IMR-90 (cell line): Measurements from ENCODE around the gene TNRC18. TPM values are rescaled to one million over a fixed set of nuclear protein-coding genes. Genes with fewer than 3 reads are reported as not detected.

Source experiments
- ATAC-seq: fragments of 200-7000 bp; cut with Tn5 transposase; 2 replicates; pipeline ENCODE4 v1.9.1; 2020; ENCODE audit warnings: low read depth, mild to moderate bottlenecking, moderate library complexity
- BruUV-seq: library from RNA; stranded (reverse); fragments of 400-500 nt; replicated peaks from 2 replicates; lab custom pipeline; 2021; lab: Mats Ljungman, UMichigan
- CTCF ChIA-PET: fragments of 300-600 bp; formaldehyde crosslinking; extraction: SDS; loops from one replicate; lab custom pipeline; 2021; ENCODE audit warnings: antibody characterized with exemption; lab: Yijun Ruan, JAX
- POLR2A ChIA-PET: fragments of 300-600 bp; sonication (Branson Sonifier 250); formaldehyde crosslinking; loops from one replicate; lab custom pipeline; 2022; ENCODE audit warnings: antibody characterized with exemption; ENCODE audit not compliant: unreplicated experiment; lab: Charles Lee
- DNase-seq: peaks from one replicate; pipeline ENCODE4 v3.0.0; 2013
- H2AFZ ChIP-seq: replicated peaks from 2 replicates; pipeline ENCODE3; 2013; ENCODE audit warnings: low read length, mild to moderate bottlenecking; ENCODE audit not compliant: poor library complexity
- H2AK5ac ChIP-seq: 2 replicates; pipeline ENCODE4 v1.6.1; 2013; ENCODE audit warnings: low read depth, low read length, inconsistent platforms
- H2AK9ac ChIP-seq: replicated peaks from 2 replicates; pipeline ENCODE3; 2013; ENCODE audit warnings: mild to moderate bottlenecking, low read depth, low read length, moderate library complexity; ENCODE audit not compliant: poor library complexity
- H2BK120ac ChIP-seq: 2 replicates; pipeline ENCODE4 v1.6.1; 2013; ENCODE audit warnings: low read depth, low read length, inconsistent platforms
- H2BK15ac ChIP-seq: 3 replicates; pipeline ENCODE4 v1.6.1; 2013; ENCODE audit warnings: low read depth, low read length, inconsistent platforms
- H2BK20ac ChIP-seq: 2 replicates; pipeline ENCODE4 v1.6.1; 2013; ENCODE audit warnings: low read depth, mild to moderate bottlenecking, inconsistent platforms, low read length, moderate library complexity
- H2BK5ac ChIP-seq: 2 replicates; pipeline ENCODE4 v1.6.1; 2013; ENCODE audit warnings: mild to moderate bottlenecking, low read depth, low read length, inconsistent platforms; ENCODE audit not compliant: poor library complexity, severe bottlenecking
- H3K14ac ChIP-seq: replicated peaks from 2 replicates; pipeline ENCODE4 v1.6.1; 2013; ENCODE audit warnings: low read depth, low read length, inconsistent platforms
- H3K18ac ChIP-seq: 2 replicates; pipeline ENCODE4 v1.6.1; 2013; ENCODE audit warnings: low read depth, low read length, control low read depth
- H3K23ac ChIP-seq: 2 replicates; pipeline ENCODE4 v1.6.1; 2013; ENCODE audit warnings: low read depth, low read length, inconsistent platforms
- H3K27ac ChIP-seq: 2 replicates; pipeline ENCODE4 v1.5.1; 2013; ENCODE audit warnings: mild to moderate bottlenecking, control low read depth, low read length; ENCODE audit not compliant: insufficient read depth
- H3K27me3 ChIP-seq: 2 replicates; pipeline ENCODE4 v1.6.1; 2013; ENCODE audit warnings: low read length; ENCODE audit not compliant: control insufficient read depth, insufficient read depth
- H3K36me3 ChIP-seq: 2 replicates; pipeline ENCODE4 v1.6.1; 2013; ENCODE audit warnings: low read length, mixed read lengths; ENCODE audit not compliant: control insufficient read depth, insufficient read depth
- H3K4ac ChIP-seq: 2 replicates; pipeline ENCODE4 v1.6.1; 2013; ENCODE audit warnings: low read depth, low read length, inconsistent platforms
- H3K4me1 ChIP-seq: 2 replicates; pipeline ENCODE4 v1.6.1; 2013; ENCODE audit warnings: low read length, mixed read lengths; ENCODE audit not compliant: control insufficient read depth, insufficient read depth
- H3K4me2 ChIP-seq: 2 replicates; pipeline ENCODE4 v1.6.1; 2013; ENCODE audit warnings: low read depth, mild to moderate bottlenecking, control low read depth, low read length, moderate library complexity
- H3K4me3 ChIP-seq: 2 replicates; pipeline ENCODE4 v1.5.1; 2013; ENCODE audit warnings: low read depth, mild to moderate bottlenecking, control low read depth, low read length, moderate library complexity; ENCODE audit not compliant: insufficient read depth
- H3K56ac ChIP-seq: 2 replicates; pipeline ENCODE4 v1.6.1; 2013; ENCODE audit warnings: low read length, inconsistent platforms; ENCODE audit not compliant: insufficient read depth; ENCODE audit errors: extremely low read depth
- H3K79me1 ChIP-seq, 2 experiments: 2 replicates each; pipeline ENCODE4 v1.6.1; 2013; ENCODE audit warnings: low read length in 2 of 2, inconsistent platforms in 1 of 2, low read depth in 1 of 2
- H3K9ac ChIP-seq: 2 replicates; pipeline ENCODE4 v1.6.1; 2013; ENCODE audit warnings: low read depth, low read length, control low read depth
- H3K9me1 ChIP-seq: 2 replicates; pipeline ENCODE4 v1.6.1; 2013; ENCODE audit warnings: low read length, inconsistent platforms; ENCODE audit not compliant: insufficient read depth
- H3K9me3 ChIP-seq: 2 replicates; pipeline ENCODE4 v1.6.1; 2013; ENCODE audit warnings: low read length; ENCODE audit not compliant: control insufficient read depth, insufficient read depth
- H4K20me1 ChIP-seq: 2 replicates; pipeline ENCODE4 v1.6.1; 2013; ENCODE audit warnings: low read length, inconsistent platforms; ENCODE audit not compliant: insufficient read depth
- H4K5ac ChIP-seq: 2 replicates; pipeline ENCODE4 v1.6.1; 2013; ENCODE audit warnings: mild to moderate bottlenecking, low read depth, low read length, control low read depth
- H4K8ac ChIP-seq, 2 experiments: 2 replicates each; pipeline ENCODE4 v1.6.1; 2013; ENCODE audit warnings: low read depth in 2 of 2, low read length in 2 of 2, control low read depth in 1 of 2, inconsistent platforms in 1 of 2
- H4K91ac ChIP-seq: 2 replicates; pipeline ENCODE4 v1.6.1; 2013; ENCODE audit warnings: low read depth, low read length, inconsistent platforms; ENCODE audit not compliant: insufficient read depth
- CEBPB ChIP-seq: IDR thresholded peaks from 2 replicates; pipeline ENCODE4 v1.6.1; 2012; ENCODE audit warnings: low read depth, low read length, improper control_type of control experiment
- CTCF ChIP-seq: conservative IDR thresholded peaks from 2 replicates; pipeline ENCODE4 v1.5.1; 2012; ENCODE audit warnings: mild to moderate bottlenecking, low read depth, low read length, improper control_type of control experiment
- MAZ ChIP-seq: IDR thresholded peaks from 2 replicates; pipeline ENCODE4 v1.6.1; 2012; ENCODE audit warnings: low read depth, mild to moderate bottlenecking, low read length, improper control_type of control experiment, moderate library complexity, borderline replicate concordance
- POLR2A ChIP-seq: IDR thresholded peaks from 2 replicates; pipeline ENCODE4 v1.6.1; 2012; ENCODE audit warnings: mild to moderate bottlenecking, low read depth, low read length
- RCOR1 ChIP-seq: IDR thresholded peaks from 2 replicates; pipeline ENCODE4 v1.6.1; 2012; ENCODE audit warnings: mild to moderate bottlenecking, low read length, improper control_type of control experiment; ENCODE audit not compliant: insufficient replicate concordance
- RFX5 ChIP-seq: IDR thresholded peaks from 2 replicates; pipeline ENCODE4 v1.8.0; 2012; ENCODE audit warnings: low read depth, mild to moderate bottlenecking, low read length, moderate library complexity
- WGBS, 2 experiments: methylation state at CpG; one replicate each; pipeline versions ENCODE4 v1.1.5 to v1.1.7; 2013; ENCODE audit warnings: missing lambda C conversion rate in 2 of 2; ENCODE audit not compliant: insufficient read length in 1 of 2; ENCODE audit errors: extremely low coverage in 2 of 2; 5-methylcytosine and 5-hydroxymethylcytosine counted together
- dilution Hi-C: fragments of 300-500 bp; cut with HindIII; formaldehyde crosslinking; loops from one replicate; pipeline ENCODE4 v1.14.3; 2018; ENCODE audit warnings: low sequenced_read_pairs; ENCODE audit not compliant: unreplicated experiment
- in situ Hi-C: fragments of 300-500 bp; cut with MboI; formaldehyde crosslinking; loops from 3 replicates; pipeline ENCODE4 v1.14.3; 2019; ENCODE audit warnings: low sequenced_read_pairs, inconsistent platforms, mixed read lengths
- intact Hi-C: fragments of 100-400 bp; cut with micrococcal nuclease; formaldehyde crosslinking; loops from 2 replicates; pipeline ENCODE4 v1.10.0; 2022
- polyA plus RNA-seq, 3 experiments: library from polyadenylated mRNA; depleted of rRNA; stranded (reverse); fragments of >200 nt; gene quantifications; 2 replicates each; pipeline ENCODE4 v1.2.3, GENCODE V29; 2012; ENCODE audit warnings: low replicate concordance in 1 of 3
- total RNA-seq: library from RNA; depleted of rRNA; stranded (reverse); fragments of >200 nt; gene quantifications from 2 replicates; pipeline ENCODE4 v1.2.3, GENCODE V29; 2012
- TF ChIP-seq, protein P1 (sequence below): fragments of 150-350 bp; IDR thresholded peaks from 2 replicates; pipeline ENCODE4 v1.6.1; 2016; ENCODE audit warnings: low read depth, mild to moderate bottlenecking, low read length, moderate library complexity, borderline replicate concordance
- TF ChIP-seq, protein P2 (sequence below): fragments of 150-350 bp; IDR thresholded peaks from 2 replicates; pipeline ENCODE4 v1.6.1; 2017; ENCODE audit warnings: mild to moderate bottlenecking, antibody characterized with exemption, low read length, low read depth

The TNRC18 gene
- total and polyA plus RNA-seq, 2 of the 4 experiments (the other 2 are of a cell fraction), result 4.7 to 29.6 TPM

DNA sequence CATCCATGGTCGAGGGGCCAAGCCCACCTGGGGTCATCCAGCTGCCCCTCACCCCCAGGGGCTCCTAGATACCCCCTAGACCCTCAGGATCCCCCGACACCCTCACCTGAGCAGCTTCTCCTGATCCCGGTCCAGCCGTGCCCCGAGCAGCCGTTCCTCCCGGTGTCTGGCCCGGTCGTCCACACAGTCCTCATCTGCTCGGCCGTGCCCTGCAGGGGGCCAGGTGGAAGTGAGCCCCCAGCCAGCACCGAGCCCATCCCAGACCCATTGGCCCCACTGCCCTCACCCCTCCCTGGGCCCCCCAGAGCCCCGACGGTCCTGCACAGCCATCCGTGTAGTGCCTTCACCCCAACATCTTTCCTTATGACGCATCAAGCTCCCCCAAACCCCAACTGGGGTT is 45.8 kb downstream of the TNRC18 start:
- Histone ChIP-seq H2BK20ac (no peak overlapping the region), H3K27me3 (no peaks in the 10 kb centered on the region), H2AK9ac (no peak overlapping the region), H2BK15ac (no peak overlapping the region), H4K5ac (no peak overlapping the region), H3K4ac (no peak overlapping the region), H4K91ac (no peak overlapping the region), H3K36me3 (peaks cover 47% of the 10 kb centered on the region), H2AK5ac (no peak overlapping the region), H2BK120ac (no peak overlapping the region), H3K14ac (no peak overlapping the region), H3K4me3 (no peak overlapping the region), H3K4me1 (peaks cover 10% of the 10 kb centered on the region), H3K23ac (no peak overlapping the region), H4K8ac (no peak overlapping the region), H3K56ac (no peak overlapping the region), H3K79me1 (peaks cover 9 to 72% of the 10 kb centered on the region in 2 experiments; a peak in 3 of 4 replicates), H2AFZ (no peak overlapping the region), H3K18ac (no peak overlapping the region), H3K9ac (no peak overlapping the region), H3K9me3 (no peaks in the 10 kb centered on the region), H2BK5ac (no peak overlapping the region), H3K27ac (no peak overlapping the region), H3K4me2 (no peak overlapping the region), H4K20me1 (peaks cover 95% of the 10 kb centered on the region), H3K9me1 (peaks cover 10% of the 10 kb centered on the region)
- ChIA-PET CTCF (interaction anchor here (1.8 kb wide), 1 partner anchor 12 kb away, joined by 4 read pairs; no protein-coding TSS in a partner anchor), POLR2A (no interaction called here)
- in situ Hi-C loops (no loop called here), dilution Hi-C loops (no loop called here), intact Hi-C loops (no loop called here)
- ATAC-seq (no peak), DNase-seq (no peak)
- WGBS, 2 experiments, result 100% methylated on average over 5 of the region's 16 CpGs; no CpG with 5 or more reads in 1 of the 2 experiments
- TF ChIP-seq, protein P1, sequence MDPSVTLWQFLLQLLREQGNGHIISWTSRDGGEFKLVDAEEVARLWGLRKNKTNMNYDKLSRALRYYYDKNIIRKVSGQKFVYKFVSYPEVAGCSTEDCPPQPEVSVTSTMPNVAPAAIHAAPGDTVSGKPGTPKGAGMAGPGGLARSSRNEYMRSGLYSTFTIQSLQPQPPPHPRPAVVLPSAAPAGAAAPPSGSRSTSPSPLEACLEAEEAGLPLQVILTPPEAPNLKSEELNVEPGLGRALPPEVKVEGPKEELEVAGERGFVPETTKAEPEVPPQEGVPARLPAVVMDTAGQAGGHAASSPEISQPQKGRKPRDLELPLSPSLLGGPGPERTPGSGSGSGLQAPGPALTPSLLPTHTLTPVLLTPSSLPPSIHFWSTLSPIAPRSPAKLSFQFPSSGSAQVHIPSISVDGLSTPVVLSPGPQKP, result no peak
- TF ChIP-seq, protein P2, sequence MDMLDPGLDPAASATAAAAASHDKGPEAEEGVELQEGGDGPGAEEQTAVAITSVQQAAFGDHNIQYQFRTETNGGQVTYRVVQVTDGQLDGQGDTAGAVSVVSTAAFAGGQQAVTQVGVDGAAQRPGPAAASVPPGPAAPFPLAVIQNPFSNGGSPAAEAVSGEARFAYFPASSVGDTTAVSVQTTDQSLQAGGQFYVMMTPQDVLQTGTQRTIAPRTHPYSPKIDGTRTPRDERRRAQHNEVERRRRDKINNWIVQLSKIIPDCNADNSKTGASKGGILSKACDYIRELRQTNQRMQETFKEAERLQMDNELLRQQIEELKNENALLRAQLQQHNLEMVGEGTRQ, result no peak
- TF ChIP-seq RCOR1, result no peak
- TF ChIP-seq CEBPB, result no peak
- TF ChIP-seq MAZ, result no peak
- no peak for TF ChIP-seq RFX5
- no peak for TF ChIP-seq CTCF
- TF ChIP-seq POLR2A, result no peak
- BruUV-seq, result no TSS peak
